Stimulated activated CD4-positive, alpha-beta T cell treated with anti-CD3 and anti-CD28 coated beads, Interleukin-1b, Interleukin-23, amount 100 ng/mL, for 4 hours (primary cell): Measurements from ENCODE around the gene PRKCE.

Experiments
- DNase-seq, 2 donors: peaks; one replicate each; pipeline ENCODE4 v3.0.0-alpha.2; 2020; ENCODE audit warnings: low read depth in 2 of 2

The PRKCE gene

GRCh38 chr2:46075848-46076247 lies 424.4 kb downstream of the PRKCE start:
- no peak for DNase-seq

- DNase-seq = no peak
These were observed 424.8 kb downstream of the PRKCE start for GRCh38 chr2:46076251-46076650.

GRCh38 chr2:46076875-46077274 lies 425.4 kb downstream of the PRKCE start:
- no peak for DNase-seq

DNA sequence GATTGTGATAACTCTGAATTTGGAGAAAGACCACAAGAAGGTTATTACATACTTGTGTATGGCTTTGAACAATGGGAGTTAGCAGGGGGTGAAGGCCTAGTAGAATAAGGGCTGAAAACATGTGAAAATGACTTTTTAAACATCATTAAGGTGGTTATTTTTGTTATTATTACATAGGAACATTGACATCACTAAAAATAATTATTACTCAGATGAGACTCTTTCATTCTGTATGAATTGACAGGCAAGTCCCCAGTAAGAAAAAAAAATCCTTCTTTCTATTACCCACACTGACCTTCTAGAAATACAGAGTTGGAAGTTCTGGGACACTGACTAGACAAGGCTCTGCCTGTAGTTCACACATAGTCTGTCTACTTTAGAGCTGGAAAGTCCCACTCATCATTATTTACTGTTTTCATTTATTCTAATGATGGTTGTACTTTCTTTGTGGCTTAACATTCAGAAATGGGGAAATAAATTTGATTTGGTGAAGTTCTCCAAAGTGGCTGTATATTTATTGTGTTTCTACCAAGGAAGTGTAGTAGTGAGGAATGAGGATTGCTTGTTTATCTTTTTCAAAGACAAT lies 426.1 kb downstream of the PRKCE start:
- no peak for DNase-seq

DNA sequence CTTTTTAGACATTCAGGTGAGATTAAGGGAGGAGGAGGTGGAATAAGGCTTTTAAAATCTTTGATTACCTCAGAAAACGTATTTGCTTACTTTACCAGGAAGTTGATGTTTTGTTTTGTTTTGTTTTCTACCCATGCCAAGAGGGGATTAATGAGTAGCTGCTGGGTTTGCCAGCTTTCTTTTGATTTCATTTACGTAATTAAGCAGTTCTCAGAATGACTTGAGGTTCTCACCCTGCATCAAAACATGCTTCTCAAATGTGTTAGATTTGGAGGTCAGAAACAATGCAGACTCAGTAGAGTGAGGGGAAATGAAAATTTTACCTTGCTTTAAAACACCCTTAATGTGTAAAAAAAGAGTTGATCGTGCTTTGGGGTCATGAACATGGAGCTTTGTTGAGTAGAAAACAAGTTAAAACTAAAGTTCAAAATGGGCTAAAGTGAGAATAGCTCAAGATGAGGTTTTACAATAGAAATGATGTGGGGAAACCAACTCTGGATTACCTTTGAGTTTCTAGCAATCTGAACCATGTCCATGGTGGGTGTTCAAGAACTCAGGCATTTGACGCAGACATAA lies 428.6 kb downstream of the PRKCE start:
- DNase-seq = no peak

GRCh38 chr2:46082531-46083485 lies 431.3 kb downstream of the PRKCE start:
- no peak for DNase-seq

GRCh38 chr2:46086578-46087070 lies 435.1 kb downstream of the PRKCE start:
- DNase-seq = no peak

GRCh38 chr2:46087492-46087891 lies 436.0 kb downstream of the PRKCE start:
- no peak for DNase-seq

DNA sequence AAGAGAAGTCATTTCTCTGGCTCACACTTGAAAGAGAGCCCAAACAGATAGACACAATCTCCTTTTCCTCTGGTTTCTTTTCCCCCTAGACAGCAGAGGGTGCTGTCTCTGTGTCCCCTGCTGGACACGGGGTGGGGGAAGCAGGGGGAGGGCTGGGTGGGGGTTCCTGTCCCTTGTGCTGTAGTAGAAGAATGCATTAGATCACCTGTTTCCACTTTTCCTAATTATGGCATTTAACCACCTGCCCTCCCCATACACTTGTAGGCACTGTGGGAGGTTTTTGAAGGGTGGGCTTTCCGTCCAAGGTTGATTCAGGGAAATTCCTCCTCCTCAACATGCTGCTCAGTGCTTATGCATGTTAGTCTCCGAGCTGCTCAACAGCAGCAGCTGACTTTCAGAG lies 439.5 kb downstream of the PRKCE start:
- no peak for DNase-seq

GRCh38 chr2:46091961-46092667 lies 440.6 kb downstream of the PRKCE start:
- DNase-seq = no peak

GRCh38 chr2:46094689-46095088 lies 443.2 kb downstream of the PRKCE start:
- DNase-seq = no peak

- no peak for DNase-seq
These were observed 444.4 kb downstream of the PRKCE start for GRCh38 chr2:46095830-46096229.

DNA sequence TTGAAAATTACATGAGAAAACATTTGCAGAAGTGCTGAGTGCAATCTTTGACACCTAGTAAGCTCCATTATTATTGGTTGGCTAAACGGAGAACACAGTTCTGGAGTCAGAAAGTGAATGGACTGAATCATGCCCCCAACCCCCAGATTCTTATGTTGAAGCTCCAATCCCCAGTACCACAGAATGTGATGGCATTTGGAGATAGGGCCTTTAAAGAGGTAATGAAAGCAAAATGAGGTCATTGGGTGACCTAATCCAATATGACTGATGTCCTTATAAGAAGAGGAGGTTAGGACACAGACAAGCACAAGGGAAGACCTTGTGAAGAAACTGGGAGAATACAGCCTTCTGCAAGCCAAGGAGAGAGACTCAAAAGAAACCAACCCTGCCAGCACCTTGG lies 444.8 kb downstream of the PRKCE start:
- DNase-seq = no peak

- DNase-seq = no peak
These were observed 446.4 kb downstream of the PRKCE start for GRCh38 chr2:46097714-46098480.

- DNase-seq = no peak
These were observed 447.2 kb downstream of the PRKCE start for GRCh38 chr2:46098621-46099062.

DNA sequence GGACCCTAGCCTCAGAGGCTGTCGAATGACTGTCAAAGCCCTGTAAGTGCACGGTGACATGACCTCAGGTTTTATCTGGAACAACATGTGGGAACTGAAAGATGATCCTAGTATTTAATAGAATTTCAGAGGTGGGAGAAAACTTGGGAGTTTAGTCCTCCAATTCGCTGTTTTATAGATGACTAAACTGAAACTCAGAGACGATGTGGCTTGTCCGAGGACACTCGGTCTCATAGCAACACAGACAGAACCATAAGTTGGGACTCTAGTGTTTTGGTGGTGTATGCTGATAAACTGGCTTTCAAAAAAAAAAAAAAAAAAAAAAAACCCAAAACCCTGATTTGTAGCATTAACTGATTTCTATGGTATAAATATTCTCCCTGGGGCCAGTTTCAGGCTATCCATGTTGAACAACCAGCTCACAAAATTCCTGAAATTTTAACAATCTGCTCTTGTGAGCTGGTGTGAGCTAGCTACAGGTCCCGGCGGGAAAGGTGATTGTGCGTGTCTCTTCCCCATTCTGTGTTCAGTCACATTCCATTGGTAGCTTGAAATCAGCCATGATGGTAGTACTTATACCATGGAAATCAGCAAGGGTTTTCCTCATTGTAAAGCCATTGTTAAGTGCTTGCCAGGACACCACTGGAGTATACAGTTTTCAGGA lies 450.2 kb downstream of the PRKCE start:
- no peak for DNase-seq

DNA sequence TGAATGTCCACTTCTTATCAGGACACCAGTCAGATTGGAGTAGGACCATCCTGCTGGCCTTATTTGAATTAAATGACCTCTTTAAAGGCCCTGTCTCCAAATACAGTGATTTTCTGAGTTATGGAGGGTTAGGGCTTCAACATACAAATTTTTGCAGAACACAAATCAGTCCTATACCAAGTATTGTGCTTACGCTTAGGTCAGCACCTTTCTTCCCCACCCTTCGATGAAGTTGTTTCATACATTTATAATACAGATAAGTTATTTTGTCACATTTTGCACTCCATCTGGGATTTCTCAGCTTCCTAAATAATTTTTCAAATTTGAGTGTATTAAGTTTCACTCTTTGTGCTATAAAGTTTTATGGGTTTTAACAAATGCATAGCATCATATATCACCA lies 455.2 kb downstream of the PRKCE start:
- DNase-seq = no peak

DNA sequence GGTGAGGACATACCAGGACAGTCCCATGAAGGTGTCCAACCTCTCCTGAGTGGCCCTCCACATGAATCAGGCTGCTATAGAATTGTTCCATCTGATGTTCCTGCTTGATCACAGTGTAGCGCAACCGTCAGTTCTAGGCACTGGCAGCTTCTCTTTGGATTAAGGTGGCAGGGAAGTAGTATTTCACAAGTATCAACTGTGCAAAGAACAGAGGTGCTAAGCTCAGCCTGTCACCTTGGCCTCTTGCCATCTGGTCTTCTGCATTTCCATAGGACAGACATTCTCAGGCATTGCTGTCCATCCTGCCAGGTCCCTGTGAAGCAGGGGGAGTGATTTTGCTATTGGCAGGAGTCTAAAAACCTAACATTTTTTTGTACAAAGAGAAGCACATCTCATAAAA lies 463.5 kb downstream of the PRKCE start:
- no peak for DNase-seq

DNA sequence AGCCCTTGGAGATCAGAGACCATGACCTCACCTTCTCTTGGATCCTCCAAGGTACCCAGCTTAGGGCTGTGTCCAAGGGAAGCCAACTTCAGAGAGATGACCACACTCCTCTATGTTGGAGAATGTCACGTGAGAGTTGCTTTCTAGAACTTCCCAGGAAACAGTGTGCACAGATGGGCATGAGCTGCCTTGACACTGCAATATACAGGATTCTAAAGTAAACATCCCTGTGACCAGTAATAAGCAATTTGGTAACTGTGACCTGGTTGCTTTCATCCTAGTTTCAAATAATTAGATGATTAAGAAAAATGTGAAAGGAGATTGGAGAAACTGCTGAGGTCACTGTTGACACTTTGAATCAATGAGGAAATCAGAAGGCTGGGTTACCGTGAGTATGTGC lies 464.7 kb downstream of the PRKCE start:
- DNase-seq = no peak

DNA sequence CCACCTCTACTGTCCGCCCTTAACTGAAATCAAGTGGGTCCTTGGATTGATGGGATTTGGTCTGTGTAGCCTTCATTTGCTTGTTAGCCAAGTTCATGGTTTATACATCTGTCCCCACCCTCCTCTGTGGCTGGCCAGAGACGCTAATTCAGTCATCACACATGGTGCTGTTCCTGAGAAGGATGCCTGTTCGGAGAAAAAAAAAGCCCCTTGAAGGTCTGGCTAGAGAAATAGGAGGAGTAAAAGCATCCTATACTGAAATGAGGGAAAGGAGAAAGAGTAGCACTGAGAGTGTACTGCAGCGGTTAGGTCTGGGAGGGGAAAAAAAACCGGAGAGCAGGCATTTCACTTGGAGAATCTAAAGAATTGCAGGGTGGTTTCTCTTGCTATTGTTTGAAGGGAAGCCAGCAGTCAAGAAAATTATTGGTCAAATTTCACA lies 465.1 kb downstream of the PRKCE start:
- DNase-seq = no peak

DNA sequence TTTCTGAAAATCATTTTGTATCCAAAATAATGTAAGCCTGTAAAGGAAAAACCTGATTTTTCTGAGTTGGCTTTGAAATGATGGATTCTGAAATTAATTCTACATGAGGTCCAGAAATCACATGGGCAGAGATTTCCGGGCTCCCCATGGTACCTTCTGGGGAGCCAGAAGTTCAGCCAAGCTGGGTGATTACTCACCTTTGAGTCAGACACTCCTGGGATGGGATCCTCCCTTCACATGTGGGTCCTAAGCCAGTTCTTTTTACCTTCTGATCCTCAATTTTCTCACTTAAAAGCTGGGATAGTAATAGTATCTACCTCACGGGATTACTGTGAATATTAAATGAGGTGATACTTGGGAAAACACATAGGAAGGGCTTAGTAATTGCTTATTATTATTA lies 465.9 kb downstream of the PRKCE start:
- DNase-seq = no peak
